Stomach (tissue), 9 donors: Measurements from ENCODE around the gene NDUFS8. TPM values are rescaled to one million over a fixed set of nuclear protein-coding genes. Genes with fewer than 3 reads are reported as not detected.

Source experiments
- DNase-seq, 2 donors: peaks; one replicate each; pipeline versions ENCODE4 v3.0.0 to v3.0.0-alpha.2; 2013 to 2019
- H3K27ac ChIP-seq, 5 donors: fragments of 200-600 bp in 4 of 5; sonication (generic) in 4 of 5; one replicate each; pipeline ENCODE4 v1.5.1; 2013 to 2019; ENCODE audit warnings: mild to moderate bottlenecking in 1 of 5, moderate library complexity in 1 of 5
- H3K27me3 ChIP-seq, 3 donors: fragments of 200-600 bp; sonication (generic); one replicate each; pipeline ENCODE4 v1.5.1; 2017 to 2019; ENCODE audit warnings: mixed run types in 1 of 3
- H3K36me3 ChIP-seq, 4 donors: fragments of 200-600 bp; sonication (generic); 1 replicate in 3 of 4; 2 replicates in 1 of 4; pipeline ENCODE4 v1.5.1; 2016 to 2019
- H3K4me1 ChIP-seq, 4 donors: fragments of 200-600 bp; sonication (generic); one replicate each; pipeline ENCODE4 v1.5.1; 2016 to 2019
- H3K4me3 ChIP-seq, 4 donors: fragments of 200-600 bp; sonication (generic) in 3 of 4; one replicate each; pipeline ENCODE4 v1.5.1; 2016 to 2019; ENCODE audit warnings: mild to moderate bottlenecking in 1 of 4
- H3K9me3 ChIP-seq, 4 donors: fragments of 200-600 bp; sonication (generic); one replicate each; pipeline ENCODE4 v1.5.1; 2016 to 2019
- CTCF ChIP-seq, 7 experiments: fragments of 450-650 bp in 4 of 7; fragments of 200-600 bp in 3 of 7; sonication (generic) in 3 of 7; IDR thresholded peaks; one replicate each; pipeline ENCODE4 v1.5.1; 2016 to 2019; ENCODE audit warnings: antibody characterized with exemption in 7 of 7, control low read depth in 2 of 7, mild to moderate bottlenecking in 1 of 7
- EP300 ChIP-seq: sonication (generic); formaldehyde crosslinking; IDR thresholded peaks from one replicate; pipeline ENCODE4 v1.6.1; 2017; ENCODE audit warnings: antibody characterized with exemption
- POLR2A ChIP-seq, 4 donors: fragments of 450-650 bp; IDR thresholded peaks; one replicate each; pipeline ENCODE4 v1.6.1; 2016; ENCODE audit warnings: antibody characterized with exemption in 4 of 4, control low read depth in 2 of 4, mild to moderate bottlenecking in 1 of 4, moderate library complexity in 1 of 4
- POLR2AphosphoS5 ChIP-seq, 3 donors: sonication (generic); formaldehyde crosslinking; IDR thresholded peaks; one replicate each; pipeline ENCODE4 v1.6.1; 2016; ENCODE audit warnings: antibody characterized with exemption in 3 of 3
- WGBS, 5 donors: extraction: QIAGEN DNeasy Blood & Tissue Kit in 3 of 5; methylation state at CpG; one replicate each; pipeline versions ENCODE4 v1.1.5 to v1.1.7; 2013 to 2018; 5-methylcytosine and 5-hydroxymethylcytosine counted together
- intact Hi-C: fragments of 100-400 bp; cut with DNase I; formaldehyde crosslinking; loops from one replicate; pipeline ENCODE4 v1.15.1; 2023; ENCODE audit warnings: low total_unique reads
- polyA plus RNA-seq, 3 donors: library from polyadenylated mRNA; stranded (reverse); fragments of 200-250 nt; gene quantifications; one replicate each; pipeline ENCODE4 v1.2.3, GENCODE V29; 2013
- total RNA-seq, 5 donors: library from RNA; depleted of rRNA; stranded (reverse); fragments of >200 nt; gene quantifications; one replicate each; pipeline versions ENCODE4 v1.1.0 to v1.2.3, GENCODE V29; 2014 to 2016
- donor health status: healthy with polysubstance abuse.
- donor health status: Bipolar disorder and iron deficiency.
- donor health status: healthy.

NDUFS8 gene
- total and polyA plus RNA-seq, 8 donors = 52.0 to 310 (median 161) TPM

- Histone ChIP-seq H3K4me1 (peaks cover 23 to 58% (median 51%) of the 10 kb centered on the region in 4 donors), H3K36me3 (no peaks in the 10 kb centered on the region), H3K27me3 (no peaks in the 10 kb centered on the region), H3K9me3 (no peaks in the 10 kb centered on the region), H3K4me3 (peak overlapping the region in 3 of 4 donors; percentile 68 to 82 (median 74)), H3K27ac (peak overlapping the region in 1 of 5 donors; percentile 87)
- no peak for DNase-seq
- intact Hi-C loops = no loop called here
- 76 to 81% (median 78%) methylated on average over 12 to 14 of the region's 14 CpGs for WGBS, 5 donors
- TF ChIP-seq POLR2AphosphoS5 (IDR thresholded peaks at IDR 0.05) (no peak), EP300 (no peak), CTCF (IDR thresholded peaks at IDR 0.05) (no peak), POLR2A (IDR thresholded peaks at IDR 0.05) (no peak)
Measured at GRCh38 chr11:68004551-68005335, 25.7 kb upstream of the NDUFS8 start.

GRCh38 chr11:68006606-68007166 is 23.8 kb upstream of the NDUFS8 start:
- H3K27me3 ChIP-seq = no peaks in the 10 kb centered on the region
- H3K4me3 ChIP-seq = no peak overlapping the region
- DNase-seq = no peak
- 77 to 97% (median 85%) methylated on average over 4 to 7 of the region's 7 CpGs for WGBS, 5 donors
- H3K9me3 ChIP-seq = no peaks in the 10 kb centered on the region
- peak overlapping the region in 3 of 5 donors; percentile 9 to 65 (median 20) for H3K27ac ChIP-seq
- TF ChIP-seq CTCF (IDR thresholded peaks at IDR 0.05) = no peak
- TF ChIP-seq POLR2A (IDR thresholded peaks at IDR 0.05) = no peak
- TF ChIP-seq EP300 = no peak
- TF ChIP-seq POLR2AphosphoS5 (IDR thresholded peaks at IDR 0.05) = no peak
- intact Hi-C loops = no loop called here
- H3K4me1 ChIP-seq = peaks cover 42 to 77% (median 70%) of the 10 kb centered on the region in 4 donors
- H3K36me3 ChIP-seq = no peaks in the 10 kb centered on the region

- Histone ChIP-seq H3K9me3 (no peaks in the 10 kb centered on the region), H3K36me3 (no peaks in the 10 kb centered on the region), H3K27me3 (no peaks in the 10 kb centered on the region), H3K27ac (peak overlapping the region; percentile 41 to 94 (median 86)), H3K4me3 (no peak overlapping the region), H3K4me1 (peaks cover 49 to 77% (median 74%) of the 10 kb centered on the region in 4 donors)
- TF ChIP-seq POLR2AphosphoS5 (IDR thresholded peaks at IDR 0.05) (no peak), CTCF (IDR thresholded peaks at IDR 0.05) (no peak), POLR2A (IDR thresholded peaks at IDR 0.05) (no peak), EP300 (no peak)
- intact Hi-C loops = no loop called here
- DNase-seq = no peak
- WGBS, 5 donors = 71 to 85% (median 82%) methylated on average over 9 to 16 of the region's 16 CpGs
Measured at GRCh38 chr11:68007498-68008380, 22.7 kb upstream of the NDUFS8 start.
